ENCODE measurements around the gene BMAL2.
A peak's percentile ranks its signal among the peaks of the same experiment; 100 is the strongest.

BMAL2 gene

GRCh38 chr12:27332714-27333402, at the start of gene BMAL2:
Gene BMAL2, plus strand, starts transcription at chr12:27332836. Its CDS starts 237 bp downstream, at chr12:27333073.
- no peaks in the 10 kb centered on the region for H3K36me3 ChIP-seq
- peak; percentile 73 for DNase-seq
- H3K27me3 ChIP-seq (ENCODE audit: insufficient read depth, low read depth, severe bottlenecking): no peaks in the 10 kb centered on the region
- peak within 1 kb of the TSS; percentile 69 for H3K27ac ChIP-seq
- H3K4me3 ChIP-seq (ENCODE audit: low read depth, low read length): peak within 1 kb of the TSS; percentile 62
- TF ChIP-seq CTCF (IDR thresholded peaks at IDR 0.05; ENCODE audit: low read depth, low read length): no peak
- no peaks in the 10 kb centered on the region for H3K9me3 ChIP-seq (ENCODE audit: severe bottlenecking)

- no peak for DNase-seq
- Histone ChIP-seq H3K4me3 (ENCODE audit: low read depth, low read length) (no peak overlapping the region), H3K27ac (no peak overlapping the region), H3K36me3 (no peaks in the 10 kb centered on the region), H3K9me3 (ENCODE audit: severe bottlenecking) (no peaks in the 10 kb centered on the region), H3K27me3 (ENCODE audit: insufficient read depth, low read depth, severe bottlenecking) (no peaks in the 10 kb centered on the region)
- no peak for TF ChIP-seq CTCF (IDR thresholded peaks at IDR 0.05; ENCODE audit: low read depth, low read length)
Measured at GRCh38 chr12:27284021-27284420, 48.6 kb upstream of the BMAL2 start.

GRCh38 chr12:27284751-27285150, 47.9 kb upstream of the BMAL2 start:
- H3K27ac ChIP-seq: no peak overlapping the region
- no peaks in the 10 kb centered on the region for H3K27me3 ChIP-seq (ENCODE audit: insufficient read depth, low read depth, severe bottlenecking)
- no peak for DNase-seq
- H3K36me3 ChIP-seq: no peaks in the 10 kb centered on the region
- H3K9me3 ChIP-seq (ENCODE audit: severe bottlenecking): no peaks in the 10 kb centered on the region
- H3K4me3 ChIP-seq (ENCODE audit: low read depth, low read length): no peak overlapping the region
- TF ChIP-seq CTCF (IDR thresholded peaks at IDR 0.05; ENCODE audit: low read depth, low read length): no peak

- DNase-seq: no peak
- H3K9me3 ChIP-seq (ENCODE audit: severe bottlenecking): no peaks in the 10 kb centered on the region
- H3K27ac ChIP-seq: no peak overlapping the region
- no peak overlapping the region for H3K4me3 ChIP-seq (ENCODE audit: low read depth, low read length)
- no peak for TF ChIP-seq CTCF (IDR thresholded peaks at IDR 0.05; ENCODE audit: low read depth, low read length)
- H3K36me3 ChIP-seq: no peaks in the 10 kb centered on the region
- H3K27me3 ChIP-seq (ENCODE audit: insufficient read depth, low read depth, severe bottlenecking): no peaks in the 10 kb centered on the region
Measured at GRCh38 chr12:27285403-27285802, 47.2 kb upstream of the BMAL2 start.

- no peak overlapping the region for H3K27ac ChIP-seq
- H3K4me3 ChIP-seq (ENCODE audit: low read depth, low read length): no peak overlapping the region
- H3K9me3 ChIP-seq (ENCODE audit: severe bottlenecking): no peaks in the 10 kb centered on the region
- TF ChIP-seq CTCF (IDR thresholded peaks at IDR 0.05; ENCODE audit: low read depth, low read length): no peak
- H3K36me3 ChIP-seq: no peaks in the 10 kb centered on the region
- H3K27me3 ChIP-seq (ENCODE audit: insufficient read depth, low read depth, severe bottlenecking): no peaks in the 10 kb centered on the region
- no peak for DNase-seq
Measured at GRCh38 chr12:27289414-27289813, 43.2 kb upstream of the BMAL2 start.
